Retinal pigment epithelial cell (primary cell): Measurements from ENCODE around the gene CELA3B.
A peak's percentile ranks its signal among the peaks of the same experiment; 100 is the strongest.
"Not testable (repeated sequence)": the region's sequence is repeated elsewhere in the genome, so short reads cannot be mapped to it uniquely, and the experiment has no call there.

Experiments
- DNase-seq: peaks from one replicate; pipeline ENCODE4 v3.0.0-alpha.2; 2010; ENCODE audit warnings: low read depth
- H3K4me3 ChIP-seq: 2 replicates; pipeline ENCODE4 v1.5.1; 2011; ENCODE audit warnings: mild to moderate bottlenecking, low read length, control low read depth, moderate library complexity
- TF ChIP-seq, protein P1 (sequence below): conservative IDR thresholded peaks from 2 replicates; pipeline ENCODE4 v1.5.1; 2011; ENCODE audit warnings: low read depth, low read length, control low read depth, inconsistent platforms

CELA3B gene

DNA sequence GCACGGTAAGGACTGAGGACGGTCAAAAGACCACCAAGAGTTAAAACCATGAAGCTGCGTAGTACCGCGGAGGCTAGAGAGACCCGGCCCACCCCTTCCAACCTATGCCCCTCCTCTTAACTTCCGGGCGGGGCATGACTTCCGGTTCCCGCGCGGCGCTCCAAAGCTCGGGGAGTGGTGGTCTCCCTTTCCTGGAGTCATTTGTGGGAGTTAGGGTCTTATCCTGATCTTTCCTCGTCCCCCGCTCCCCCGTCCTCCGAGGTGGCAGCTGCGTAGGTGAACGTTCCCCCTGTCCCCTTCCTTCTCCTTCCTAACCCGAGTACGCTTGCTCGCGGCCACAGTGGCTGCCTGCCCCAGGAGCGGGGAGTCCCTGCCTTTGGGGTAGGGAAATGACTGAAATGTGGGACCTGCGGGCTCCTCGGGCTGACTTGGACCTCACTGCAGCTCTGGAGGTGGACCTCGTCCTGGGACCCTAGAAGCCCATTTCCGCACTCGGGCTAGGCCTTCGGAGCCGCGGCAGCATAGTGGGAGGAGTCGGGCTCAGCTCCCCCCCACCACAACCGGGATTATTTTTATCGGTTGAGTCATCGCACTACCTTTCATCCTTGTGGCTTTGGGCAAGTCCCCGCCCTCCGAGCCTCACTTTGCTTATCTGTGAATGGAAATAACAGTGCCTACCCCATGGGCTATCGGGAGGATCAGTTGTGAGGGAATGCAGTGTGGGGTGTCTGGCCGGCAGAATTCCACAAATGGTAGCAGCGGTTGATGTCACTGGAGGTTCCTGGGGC lies 48.7 kb downstream of the CELA3B start:
- peak; percentile 65 for DNase-seq
- TF ChIP-seq, protein P1, sequence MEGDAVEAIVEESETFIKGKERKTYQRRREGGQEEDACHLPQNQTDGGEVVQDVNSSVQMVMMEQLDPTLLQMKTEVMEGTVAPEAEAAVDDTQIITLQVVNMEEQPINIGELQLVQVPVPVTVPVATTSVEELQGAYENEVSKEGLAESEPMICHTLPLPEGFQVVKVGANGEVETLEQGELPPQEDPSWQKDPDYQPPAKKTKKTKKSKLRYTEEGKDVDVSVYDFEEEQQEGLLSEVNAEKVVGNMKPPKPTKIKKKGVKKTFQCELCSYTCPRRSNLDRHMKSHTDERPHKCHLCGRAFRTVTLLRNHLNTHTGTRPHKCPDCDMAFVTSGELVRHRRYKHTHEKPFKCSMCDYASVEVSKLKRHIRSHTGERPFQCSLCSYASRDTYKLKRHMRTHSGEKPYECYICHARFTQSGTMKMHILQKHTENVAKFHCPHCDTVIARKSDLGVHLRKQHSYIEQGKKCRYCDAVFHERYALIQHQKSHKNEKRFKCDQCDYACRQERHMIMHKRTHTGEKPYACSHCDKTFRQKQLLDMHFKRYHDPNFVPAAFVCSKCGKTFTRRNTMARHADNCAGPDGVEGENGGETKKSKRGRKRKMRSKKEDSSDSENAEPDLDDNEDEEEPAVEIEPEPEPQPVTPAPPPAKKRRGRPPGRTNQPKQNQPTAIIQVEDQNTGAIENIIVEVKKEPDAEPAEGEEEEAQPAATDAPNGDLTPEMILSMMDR = no peak
- peak overlapping the region; percentile 99 for H3K4me3 ChIP-seq

DNA sequence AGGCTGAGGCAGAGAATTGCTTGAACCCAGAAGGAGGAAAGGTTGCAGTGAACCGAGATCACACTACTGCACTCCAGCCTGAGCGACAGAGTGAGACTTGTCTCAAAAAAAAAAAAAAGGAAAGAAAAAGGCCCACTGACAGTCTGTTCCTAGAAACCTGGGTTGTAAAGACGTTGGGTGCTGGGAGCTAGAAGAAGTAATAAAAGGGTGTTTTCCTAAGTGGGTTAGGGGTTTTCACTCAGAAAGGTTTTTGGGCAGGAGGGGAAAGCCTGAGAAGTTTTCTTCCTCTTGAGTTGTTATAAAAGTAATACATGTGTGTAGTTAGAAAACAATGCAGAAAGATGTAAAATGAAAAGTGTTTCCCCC lies 50.1 kb downstream of the CELA3B start:
- DNase-seq = no peak
- TF ChIP-seq, protein P1 = no peak
- no peak overlapping the region for H3K4me3 ChIP-seq

DNA sequence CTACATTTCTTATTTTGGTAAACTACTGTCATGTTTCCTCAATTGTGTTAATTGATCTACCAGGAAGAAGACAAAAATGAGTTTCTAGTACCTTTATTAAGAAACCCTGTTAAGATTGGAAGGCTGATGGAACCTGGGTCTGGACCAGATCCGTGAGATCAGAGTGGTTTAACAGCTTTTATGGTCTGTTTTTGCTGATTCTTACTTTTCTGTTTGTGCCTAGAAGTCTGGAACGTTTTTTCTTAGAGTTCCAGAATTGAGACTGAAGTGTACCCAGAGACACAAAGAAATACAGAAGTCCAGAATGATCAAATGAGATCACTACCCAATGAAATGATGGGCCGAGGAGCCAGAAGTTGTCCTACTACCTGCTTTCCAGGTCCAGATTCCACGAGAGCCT lies 53.2 kb downstream of the CELA3B start:
- H3K4me3 ChIP-seq = no peak overlapping the region
- DNase-seq = no peak
- TF ChIP-seq, protein P1 = no peak

DNA sequence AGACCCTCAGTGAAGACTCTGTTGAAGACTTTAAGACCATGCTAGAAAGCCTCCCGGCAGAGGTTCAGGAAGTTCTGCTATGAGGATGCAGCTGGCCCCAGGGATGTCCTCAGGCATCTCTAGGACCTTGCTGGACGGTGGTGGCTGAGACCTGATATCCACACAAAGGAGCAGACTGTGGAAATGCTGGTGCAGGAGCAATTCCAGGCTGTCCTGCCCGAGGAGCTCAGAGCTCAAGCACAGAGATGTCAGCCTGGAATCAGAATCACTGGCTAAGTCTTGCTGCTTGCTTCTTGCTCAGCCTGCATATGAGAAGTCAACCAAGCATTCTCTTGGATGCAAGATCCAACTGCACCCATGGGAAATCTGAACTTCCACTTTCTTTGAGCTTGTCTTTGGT lies 53.7 kb downstream of the CELA3B start:
- TF ChIP-seq, protein P1 = no peak
- no peak for DNase-seq
- H3K4me3 ChIP-seq = no peak overlapping the region

DNA sequence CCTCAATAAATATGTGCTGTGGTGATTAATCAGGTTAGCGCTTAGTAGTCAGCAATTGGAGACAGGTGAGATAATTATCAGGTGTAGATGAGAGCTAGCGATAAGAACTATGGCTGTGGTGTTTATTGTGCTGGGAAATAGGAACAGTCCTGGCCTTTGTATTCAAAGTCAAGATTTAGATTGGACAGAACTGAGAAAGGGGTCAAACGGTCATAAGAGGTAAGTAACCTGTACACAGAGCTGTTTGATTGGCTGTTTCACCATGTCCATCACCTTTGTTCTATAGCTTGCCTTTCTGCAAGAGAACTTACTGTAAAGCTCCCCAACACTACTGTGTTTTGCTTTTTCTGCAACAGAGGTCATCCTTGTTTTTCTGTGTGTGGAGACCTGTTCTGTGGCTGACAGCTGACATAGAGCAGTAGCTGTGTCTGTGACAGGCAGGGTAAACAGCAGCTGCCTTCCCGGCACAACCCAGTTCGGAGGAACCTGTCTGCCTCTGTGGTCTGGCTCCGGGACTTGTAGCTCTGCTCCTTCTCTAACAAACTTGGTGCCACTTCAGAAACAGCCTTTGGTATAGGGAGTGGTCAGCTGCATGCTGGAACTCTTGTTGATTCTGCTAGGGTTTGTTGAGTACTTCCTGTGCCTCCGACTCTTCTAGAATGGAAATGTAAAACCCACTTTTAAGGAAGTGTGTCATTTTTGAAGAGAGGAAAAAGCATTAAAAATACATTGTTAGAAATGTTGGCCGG lies 54.6 kb downstream of the CELA3B start:
- no peak for DNase-seq
- H3K4me3 ChIP-seq = no peak overlapping the region
- TF ChIP-seq, protein P1 = no peak

GRCh38 chr1:22034834-22035233 lies 58.0 kb downstream of the CELA3B start:
- not testable (repeated sequence) for H3K4me3 ChIP-seq, DNase-seq

DNA sequence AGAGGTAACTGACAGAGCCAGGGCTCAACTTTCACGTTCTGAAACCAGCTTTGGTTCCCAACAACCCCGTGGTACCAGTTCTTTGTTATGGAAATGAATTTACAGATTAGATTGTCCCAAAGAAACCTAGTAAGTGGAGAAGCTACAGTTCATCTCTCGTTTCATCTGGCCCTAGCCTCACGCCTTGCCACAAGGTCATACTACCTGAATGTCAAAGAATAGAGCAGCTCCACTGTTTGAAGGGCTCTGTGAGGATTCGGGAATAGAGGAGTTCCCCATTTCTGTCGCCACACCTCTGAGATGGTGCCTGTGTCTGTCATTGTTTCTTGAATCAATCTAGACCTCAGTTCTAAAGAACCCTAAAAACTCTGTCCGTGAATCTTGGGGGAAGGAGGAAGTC lies 60.7 kb downstream of the CELA3B start:
- TF ChIP-seq, protein P1 = no peak
- DNase-seq = no peak
- H3K4me3 ChIP-seq = no peak overlapping the region
